ENCODE measurements around the gene CEP350.
A peak's percentile ranks its signal among the peaks of the same experiment; 100 is the strongest.

Gene CEP350, protein sequence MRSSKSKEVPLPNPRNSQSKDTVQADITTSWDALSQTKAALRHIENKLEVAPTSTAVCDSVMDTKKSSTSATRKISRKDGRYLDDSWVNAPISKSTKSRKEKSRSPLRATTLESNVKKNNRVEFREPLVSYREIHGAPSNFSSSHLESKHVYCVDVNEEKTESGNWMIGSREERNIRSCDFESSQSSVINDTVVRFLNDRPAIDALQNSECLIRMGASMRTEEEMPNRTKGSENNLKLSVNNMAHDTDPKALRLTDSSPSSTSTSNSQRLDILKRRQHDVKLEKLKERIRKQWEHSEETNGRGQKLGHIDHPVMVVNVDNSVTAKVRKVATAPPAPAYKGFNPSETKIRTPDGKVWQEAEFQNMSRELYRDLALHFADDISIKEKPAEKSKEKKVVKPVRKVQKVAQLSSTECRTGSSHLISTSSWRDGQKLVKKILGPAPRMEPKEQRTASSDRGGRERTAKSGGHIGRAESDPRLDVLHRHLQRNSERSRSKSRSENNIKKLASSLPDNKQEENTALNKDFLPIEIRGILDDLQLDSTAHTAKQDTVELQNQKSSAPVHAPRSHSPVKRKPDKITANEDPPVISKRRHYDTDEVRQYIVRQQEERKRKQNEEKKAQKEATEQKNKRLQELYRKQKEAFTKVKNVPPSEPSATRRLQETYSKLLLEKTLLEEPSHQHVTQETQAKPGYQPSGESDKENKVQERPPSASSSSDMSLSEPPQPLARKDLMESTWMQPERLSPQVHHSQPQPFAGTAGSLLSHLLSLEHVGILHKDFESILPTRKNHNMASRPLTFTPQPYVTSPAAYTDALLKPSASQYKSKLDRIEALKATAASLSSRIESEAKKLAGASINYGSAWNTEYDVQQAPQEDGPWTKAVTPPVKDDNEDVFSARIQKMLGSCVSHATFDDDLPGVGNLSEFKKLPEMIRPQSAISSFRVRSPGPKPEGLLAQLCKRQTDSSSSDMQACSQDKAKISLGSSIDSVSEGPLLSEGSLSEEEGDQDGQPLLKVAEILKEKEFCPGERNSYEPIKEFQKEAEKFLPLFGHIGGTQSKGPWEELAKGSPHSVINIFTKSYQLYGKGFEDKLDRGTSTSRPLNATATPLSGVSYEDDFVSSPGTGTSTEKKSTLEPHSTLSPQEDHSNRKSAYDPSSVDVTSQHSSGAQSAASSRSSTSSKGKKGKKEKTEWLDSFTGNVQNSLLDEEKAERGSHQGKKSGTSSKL (N-terminal part only)

GRCh38 chr1:179954493-179955286 is at the start of gene CEP350:
TSS of gene CEP350 (plus strand) at chr1:179954810. CDS start at chr1:179986182, 31,372 bp downstream.
- DNase-seq, result peak; percentile 99

DNA sequence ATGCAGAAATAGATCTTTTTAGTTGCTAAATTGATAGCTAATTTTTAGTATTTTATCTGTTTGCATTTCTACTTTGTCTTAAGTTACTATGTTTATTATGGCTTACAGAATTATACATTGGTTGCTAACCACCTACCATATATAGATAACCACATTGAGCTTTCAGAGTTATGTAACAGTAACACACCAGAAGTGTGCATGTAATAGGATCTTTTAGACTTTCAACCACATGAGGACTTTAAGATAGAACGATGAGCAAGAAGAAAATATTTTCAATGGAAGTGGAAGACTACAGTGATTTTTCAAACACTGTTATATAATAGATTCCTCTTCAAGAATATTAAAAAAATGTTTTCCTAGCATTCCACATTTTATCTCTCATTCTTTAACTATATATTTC is 43.7 kb upstream of the CEP350 start:
- DNase-seq, result no peak

DNA sequence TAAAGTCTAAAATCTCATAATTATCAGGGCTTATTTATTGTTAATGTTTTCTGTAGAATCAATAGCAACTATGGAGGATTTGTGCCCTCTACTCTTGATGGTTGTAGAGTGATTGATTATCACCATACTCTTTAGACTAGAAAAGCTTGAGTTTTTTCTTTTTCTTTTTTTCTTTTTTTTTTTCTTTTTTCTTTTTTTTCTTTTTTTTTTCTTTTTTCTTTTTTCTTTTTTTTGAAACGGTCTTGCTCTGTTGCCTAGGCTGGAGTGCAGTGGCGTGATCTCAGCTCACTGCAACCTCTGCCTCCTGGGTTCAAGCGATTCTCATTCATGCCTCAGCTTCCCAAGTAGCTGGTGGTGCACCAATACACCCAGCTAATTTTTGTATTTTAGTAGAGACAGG is 42.8 kb upstream of the CEP350 start:
- no peak for DNase-seq

DNA sequence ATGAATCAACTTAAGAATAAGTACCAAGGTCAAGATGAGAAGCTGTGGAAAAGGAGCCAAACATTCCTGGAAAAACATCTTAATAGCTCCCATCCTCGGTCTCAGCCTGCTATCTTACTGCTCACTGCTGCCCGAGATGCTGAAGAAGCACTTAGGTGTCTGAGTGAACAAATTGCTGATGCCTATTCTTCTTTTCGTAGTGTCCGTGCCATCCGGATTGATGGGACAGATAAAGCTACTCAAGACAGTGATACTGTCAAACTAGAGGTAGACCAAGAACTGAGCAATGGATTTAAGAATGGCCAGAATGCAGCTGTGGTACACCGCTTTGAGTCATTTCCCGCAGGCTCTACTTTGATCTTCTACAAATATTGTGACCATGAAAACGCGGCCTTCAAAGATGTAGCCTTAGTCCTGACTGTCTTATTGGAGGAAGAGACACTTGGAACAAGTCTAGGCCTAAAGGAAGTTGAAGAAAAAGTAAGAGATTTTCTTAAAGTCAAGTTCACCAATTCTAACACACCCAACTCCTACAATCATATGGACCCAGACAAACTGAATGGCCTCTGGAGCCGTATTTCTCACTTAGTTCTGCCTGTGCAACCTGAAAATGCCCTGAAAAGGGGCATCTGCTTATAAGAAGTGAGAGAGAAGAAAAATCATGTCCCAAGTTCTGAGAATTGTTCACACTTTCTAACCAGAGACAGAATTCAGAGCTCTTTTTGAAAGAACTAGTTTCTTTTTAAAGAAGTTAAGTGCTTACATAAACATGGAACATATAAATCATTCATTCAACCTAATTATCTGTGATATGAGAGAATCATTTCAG is 36.8 kb upstream of the CEP350 start:
- no peak for DNase-seq

DNA sequence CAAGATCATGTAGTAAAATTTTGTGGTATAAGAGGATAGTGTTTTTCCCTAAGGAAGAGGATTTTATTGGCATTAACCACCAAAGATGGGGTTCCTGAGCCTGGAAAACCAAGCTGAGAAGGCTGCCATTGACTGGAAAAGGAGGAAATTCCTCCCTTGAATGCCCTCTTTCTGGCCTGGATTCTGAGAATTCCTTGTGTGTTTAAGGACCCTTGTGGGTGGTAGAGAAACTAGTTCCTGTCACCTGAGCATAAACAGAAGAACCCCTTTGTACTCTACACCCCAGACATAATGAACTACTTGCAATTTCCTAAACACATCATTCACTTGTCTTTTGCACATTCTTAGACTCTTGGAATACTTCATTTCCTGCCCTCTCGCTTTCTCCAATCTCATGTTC is 33.1 kb upstream of the CEP350 start:
- DNase-seq, result no peak

GRCh38 chr1:179921981-179922872 is 32.4 kb upstream of the CEP350 start:
- DNase-seq, result no peak

DNA sequence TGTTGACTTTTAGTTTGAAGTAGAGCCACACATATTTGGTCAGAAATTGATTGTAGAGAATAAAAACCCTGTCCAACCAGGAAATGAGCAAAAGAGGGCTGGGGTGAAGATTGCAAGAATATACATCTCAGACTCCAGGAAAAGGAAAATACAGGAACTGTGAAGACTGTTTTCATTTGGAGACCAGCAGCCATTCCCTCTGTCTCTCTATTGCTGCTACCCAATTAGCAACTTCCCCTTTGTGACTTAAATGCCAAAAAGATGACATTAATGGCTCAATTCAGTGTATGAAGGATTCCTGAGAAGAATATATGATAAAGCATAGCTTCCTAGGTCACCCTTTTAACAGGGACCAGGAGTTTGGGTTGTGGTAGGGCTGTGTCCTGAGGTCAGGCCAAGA is 31.6 kb upstream of the CEP350 start:
- DNase-seq, result no peak

GRCh38 chr1:179924268-179924667 is 30.3 kb upstream of the CEP350 start:
- no peak for DNase-seq

DNA sequence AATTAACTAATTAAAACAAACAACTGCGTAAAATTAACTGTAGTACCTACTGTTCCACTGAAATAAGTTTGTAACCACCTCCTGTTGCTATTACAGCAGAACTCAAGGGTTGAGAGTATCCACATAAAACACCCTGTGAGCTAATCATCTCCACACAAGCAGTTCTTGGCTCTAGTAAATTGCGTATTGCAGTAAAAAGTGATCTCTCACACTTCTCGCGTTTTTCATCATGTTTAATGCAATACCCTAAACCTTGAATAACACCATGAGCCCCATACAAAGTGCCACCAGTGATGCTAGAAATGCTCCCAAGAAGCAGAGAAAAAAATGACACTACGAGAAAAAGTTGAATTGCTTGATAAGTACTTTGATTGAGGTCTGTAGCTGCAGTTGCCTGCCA is 29.3 kb upstream of the CEP350 start:
- DNase-seq, result no peak

DNA sequence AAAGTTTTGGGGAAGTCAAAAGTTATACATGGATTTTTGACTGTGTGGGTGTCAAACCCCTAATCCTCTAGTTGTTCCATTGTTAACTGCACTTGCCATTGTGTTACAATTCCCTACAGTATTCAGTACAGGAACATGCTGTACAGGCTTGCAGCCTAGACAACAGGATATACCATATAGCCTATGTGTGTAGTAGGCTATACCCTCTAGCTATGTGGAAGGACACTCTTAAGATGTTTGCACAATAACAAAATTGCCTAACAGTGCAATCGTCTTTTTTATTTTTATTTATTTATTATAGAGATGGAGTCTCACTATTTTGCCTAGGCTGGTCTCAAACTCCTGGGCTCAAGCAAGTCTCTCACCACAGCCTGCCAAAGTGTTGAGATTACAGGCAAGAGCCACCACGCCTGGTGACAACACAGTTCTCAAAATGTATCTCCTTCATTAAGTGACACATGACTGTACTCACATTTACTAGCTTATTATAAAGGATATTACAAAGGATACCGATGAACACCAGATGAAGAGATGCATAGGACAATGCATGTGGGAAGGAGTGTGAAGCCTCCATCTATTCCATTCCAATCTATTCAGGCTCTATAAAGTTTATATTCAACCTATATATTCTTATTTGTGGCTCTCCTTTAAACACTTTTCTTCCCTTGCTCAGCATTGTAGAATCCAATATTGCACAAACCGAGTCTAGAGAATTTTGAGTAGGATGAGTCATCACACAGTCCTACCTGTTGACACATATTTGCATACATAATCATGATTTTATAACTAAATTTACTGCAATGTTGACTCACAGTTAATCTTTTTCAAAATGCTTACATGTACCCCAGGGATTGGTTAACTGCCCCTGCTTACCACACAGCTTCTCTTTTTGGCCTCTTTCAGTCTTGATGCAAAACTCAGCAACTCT is 28.4 kb upstream of the CEP350 start:
- no peak for DNase-seq

- no peak for DNase-seq
Observed at GRCh38 chr1:179926850-179927205, 27.8 kb upstream of the CEP350 start.

GRCh38 chr1:179929955-179930798 is 24.4 kb upstream of the CEP350 start:
- DNase-seq, result no peak

DNA sequence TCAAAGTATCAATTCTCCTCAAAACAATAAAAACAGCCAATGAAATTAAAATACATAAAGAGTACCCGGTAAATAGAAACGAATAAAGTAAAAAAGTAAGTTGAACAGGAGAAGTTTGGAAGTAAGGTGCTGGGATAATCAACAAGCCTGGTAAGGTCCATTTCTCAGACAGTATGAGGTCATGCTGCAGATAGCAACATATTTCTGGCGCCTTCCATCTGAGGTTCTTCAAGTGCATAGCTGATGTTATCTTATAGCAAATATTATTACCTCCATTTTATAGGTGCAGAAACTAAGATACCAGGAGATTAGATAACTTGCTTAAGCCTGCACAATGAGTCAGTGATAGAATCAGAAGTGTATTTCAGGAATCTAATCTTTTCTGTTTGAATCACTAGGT is 23.7 kb upstream of the CEP350 start:
- DNase-seq, result no peak

DNA sequence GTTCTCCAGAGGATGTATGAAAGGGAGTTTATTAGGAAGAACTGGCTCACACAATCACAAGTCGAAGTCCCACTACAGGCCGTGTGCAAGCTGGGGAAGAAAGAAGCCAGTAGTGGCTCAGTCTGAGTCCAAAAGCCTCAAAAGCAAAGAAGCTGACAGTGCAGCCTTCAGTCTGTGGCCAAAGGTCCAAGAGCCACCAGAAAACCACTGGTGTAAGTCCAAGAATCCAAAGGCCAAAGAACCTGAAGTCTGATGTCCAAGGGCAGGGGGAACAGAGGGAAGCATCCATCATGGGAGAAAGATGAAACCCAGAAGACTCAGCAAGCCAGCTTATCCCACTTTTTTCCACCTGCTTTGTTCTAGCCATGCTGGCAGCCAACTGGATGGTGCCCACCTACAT is 21.4 kb upstream of the CEP350 start:
- no peak for DNase-seq

DNA sequence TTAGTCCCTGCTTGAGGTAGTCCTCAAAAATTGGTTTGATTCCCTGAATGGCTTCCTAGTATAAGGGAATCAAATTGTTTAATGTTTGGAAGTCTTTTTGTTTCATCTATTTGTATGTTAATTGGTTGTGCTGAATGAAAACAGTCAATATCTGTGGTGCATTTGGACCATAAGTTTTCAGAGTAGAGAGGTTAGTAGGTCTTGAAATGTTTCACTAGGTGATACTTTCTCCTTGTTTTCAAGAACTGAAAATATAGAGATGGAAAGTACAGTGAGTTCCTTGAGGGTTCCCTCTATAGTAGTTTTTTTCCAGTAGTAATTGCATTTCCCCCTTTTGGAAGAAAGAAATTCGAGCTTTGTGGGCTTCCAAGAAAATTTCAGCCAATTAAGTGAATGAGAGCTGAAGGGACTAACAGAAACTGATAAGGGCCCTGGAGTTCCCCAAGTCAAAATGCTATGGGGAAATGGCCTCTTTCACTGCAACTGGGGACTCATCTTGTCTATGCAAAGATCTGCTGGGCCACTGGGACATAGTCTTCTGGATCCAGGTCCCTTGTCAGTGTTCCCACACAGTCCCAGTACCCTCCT is 18.6 kb upstream of the CEP350 start:
- no peak for DNase-seq

- DNase-seq, result no peak
Observed at GRCh38 chr1:179937668-179938254, 16.8 kb upstream of the CEP350 start.

DNA sequence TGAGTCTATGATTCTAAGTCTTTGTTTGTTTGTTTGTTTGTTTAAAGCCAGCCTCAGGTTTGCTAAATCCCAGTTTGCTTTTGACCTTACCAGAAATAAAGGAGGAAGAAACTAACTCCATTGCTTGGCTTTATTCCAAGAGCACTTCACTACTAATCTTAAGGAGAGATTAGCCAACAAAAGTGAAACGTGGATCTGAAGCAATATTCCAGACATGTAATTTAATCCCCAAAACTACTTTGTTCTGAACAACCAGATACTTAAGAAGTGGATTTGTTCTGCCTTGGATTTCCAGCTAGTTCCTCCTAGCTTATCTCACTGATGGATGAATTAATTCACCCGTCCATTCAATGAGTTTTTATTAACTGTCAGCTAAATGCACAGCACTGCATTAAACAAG is 15.9 kb upstream of the CEP350 start:
- DNase-seq, result peak; percentile 28

- DNase-seq, result no peak
Observed at GRCh38 chr1:179939941-179940340, 14.7 kb upstream of the CEP350 start.

All from NCI-H2171 treated with DMSO at 0.1 percent for 48 hours (cell line).